ENCODE measurements around the gene SIGLEC11.

The SIGLEC11 gene

GRCh38 chr19:50005428-50005827, 44.5 kb upstream of the SIGLEC11 start:
- Histone ChIP-seq H3K79me2 (ENCODE audit: insufficient read depth, low read length) (no peaks in the 10 kb centered on the region), H3K9me3 (ENCODE audit: insufficient read depth, low read length, severe bottlenecking) (no peaks in the 10 kb centered on the region), H4K20me1 (ENCODE audit: insufficient read depth, low read length) (peaks cover 31% of the 10 kb centered on the region), H3K4me1 (ENCODE audit: insufficient read depth, low read length) (no peaks in the 10 kb centered on the region), H3K9ac (ENCODE audit: low read depth, low read length) (no peak overlapping the region), H3K27me3 (ENCODE audit: insufficient read depth, low read length, poor library complexity) (no peaks in the 10 kb centered on the region), H2AFZ (ENCODE audit: low read depth, low read length) (no peak overlapping the region), H3K27ac (ENCODE audit: low read length) (no peak overlapping the region), H3K36me3 (ENCODE audit: insufficient read depth, low read length) (peaks cover 83% of the 10 kb centered on the region), H3K4me2 (ENCODE audit: insufficient read depth, low read length) (no peak overlapping the region), H3K4me3 (ENCODE audit: low read depth in 1 of 2, low read length in 2 of 2) (no peak overlapping the region)
- DNase-seq (no peak), ATAC-seq (ENCODE audit: insufficient read depth, low read depth) (no peak)
- TF ChIP-seq, protein P1, sequence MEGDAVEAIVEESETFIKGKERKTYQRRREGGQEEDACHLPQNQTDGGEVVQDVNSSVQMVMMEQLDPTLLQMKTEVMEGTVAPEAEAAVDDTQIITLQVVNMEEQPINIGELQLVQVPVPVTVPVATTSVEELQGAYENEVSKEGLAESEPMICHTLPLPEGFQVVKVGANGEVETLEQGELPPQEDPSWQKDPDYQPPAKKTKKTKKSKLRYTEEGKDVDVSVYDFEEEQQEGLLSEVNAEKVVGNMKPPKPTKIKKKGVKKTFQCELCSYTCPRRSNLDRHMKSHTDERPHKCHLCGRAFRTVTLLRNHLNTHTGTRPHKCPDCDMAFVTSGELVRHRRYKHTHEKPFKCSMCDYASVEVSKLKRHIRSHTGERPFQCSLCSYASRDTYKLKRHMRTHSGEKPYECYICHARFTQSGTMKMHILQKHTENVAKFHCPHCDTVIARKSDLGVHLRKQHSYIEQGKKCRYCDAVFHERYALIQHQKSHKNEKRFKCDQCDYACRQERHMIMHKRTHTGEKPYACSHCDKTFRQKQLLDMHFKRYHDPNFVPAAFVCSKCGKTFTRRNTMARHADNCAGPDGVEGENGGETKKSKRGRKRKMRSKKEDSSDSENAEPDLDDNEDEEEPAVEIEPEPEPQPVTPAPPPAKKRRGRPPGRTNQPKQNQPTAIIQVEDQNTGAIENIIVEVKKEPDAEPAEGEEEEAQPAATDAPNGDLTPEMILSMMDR (IDR thresholded peaks at IDR 0.05; ENCODE audit: borderline replicate concordance, extremely low read depth, low read length, poor library complexity, severe bottlenecking) = no peak
- TF ChIP-seq EZH2 (IDR thresholded peaks at IDR 0.05; ENCODE audit: borderline replicate concordance, low read depth, low read length, severe bottlenecking) = no peak

- Histone ChIP-seq H3K27ac (ENCODE audit: low read length) (no peak overlapping the region), H2AFZ (ENCODE audit: low read depth, low read length) (no peak overlapping the region), H3K4me2 (ENCODE audit: insufficient read depth, low read length) (no peak overlapping the region), H3K9me3 (ENCODE audit: insufficient read depth, low read length, severe bottlenecking) (no peaks in the 10 kb centered on the region), H3K79me2 (ENCODE audit: insufficient read depth, low read length) (no peaks in the 10 kb centered on the region), H3K36me3 (ENCODE audit: insufficient read depth, low read length) (peaks cover 89% of the 10 kb centered on the region), H3K4me3 (ENCODE audit: low read depth in 1 of 2, low read length in 2 of 2) (no peak overlapping the region), H3K4me1 (ENCODE audit: insufficient read depth, low read length) (no peaks in the 10 kb centered on the region), H3K27me3 (ENCODE audit: insufficient read depth, low read length, poor library complexity) (no peaks in the 10 kb centered on the region), H4K20me1 (ENCODE audit: insufficient read depth, low read length) (peaks cover 42% of the 10 kb centered on the region), H3K9ac (ENCODE audit: low read depth, low read length) (no peak overlapping the region)
- ATAC-seq (ENCODE audit: insufficient read depth, low read depth) = no peak
- TF ChIP-seq EZH2 (IDR thresholded peaks at IDR 0.05; ENCODE audit: borderline replicate concordance, low read depth, low read length, severe bottlenecking) = no peak
- TF ChIP-seq, protein P1 (IDR thresholded peaks at IDR 0.05; ENCODE audit: borderline replicate concordance, extremely low read depth, low read length, poor library complexity, severe bottlenecking) = no peak
- DNase-seq = no peak
These were observed 42.9 kb upstream of the SIGLEC11 start for GRCh38 chr19:50003810-50004419.

- Histone ChIP-seq H3K9ac (ENCODE audit: low read depth, low read length) (no peak overlapping the region), H3K79me2 (ENCODE audit: insufficient read depth, low read length) (no peaks in the 10 kb centered on the region), H3K4me1 (ENCODE audit: insufficient read depth, low read length) (no peaks in the 10 kb centered on the region), H3K27ac (ENCODE audit: low read length) (no peak overlapping the region), H3K9me3 (ENCODE audit: insufficient read depth, low read length, severe bottlenecking) (no peaks in the 10 kb centered on the region), H2AFZ (ENCODE audit: low read depth, low read length) (no peak overlapping the region), H3K36me3 (ENCODE audit: insufficient read depth, low read length) (peaks cover 89% of the 10 kb centered on the region), H3K4me2 (ENCODE audit: insufficient read depth, low read length) (no peak overlapping the region), H3K27me3 (ENCODE audit: insufficient read depth, low read length, poor library complexity) (no peaks in the 10 kb centered on the region), H4K20me1 (ENCODE audit: insufficient read depth, low read length) (peaks cover 38% of the 10 kb centered on the region), H3K4me3 (ENCODE audit: low read depth in 1 of 2, low read length in 2 of 2) (no peak overlapping the region)
- ATAC-seq (ENCODE audit: insufficient read depth, low read depth) = no peak
- TF ChIP-seq, protein P1 (IDR thresholded peaks at IDR 0.05; ENCODE audit: borderline replicate concordance, extremely low read depth, low read length, poor library complexity, severe bottlenecking) = no peak
- TF ChIP-seq EZH2 (IDR thresholded peaks at IDR 0.05; ENCODE audit: borderline replicate concordance, low read depth, low read length, severe bottlenecking) = no peak
- no peak for DNase-seq
These were observed 42.3 kb upstream of the SIGLEC11 start for GRCh38 chr19:50003254-50003788.

Data from DND-41 (cell line).